ENCODE results near the gene ARID1B.

The ARID1B gene

GRCh38 chr6:157229132-157229618 is 452.0 kb downstream of the ARID1B start:
- TF ChIP-seq ZFX (IDR thresholded peaks at IDR 0.05) (no peak), CTCF (conservative IDR thresholded peaks at IDR 0.05) (no peak)
- no peak overlapping the region for H3K27ac ChIP-seq

- TF ChIP-seq CTCF (conservative IDR thresholded peaks at IDR 0.05) (no peak), ZFX (IDR thresholded peaks at IDR 0.05) (no peak)
- no peak overlapping the region for H3K27ac ChIP-seq
These were observed 452.5 kb downstream of the ARID1B start for GRCh38 chr6:157229713-157230112.

- H3K27ac ChIP-seq: no peak overlapping the region
- no peak for TF ChIP-seq ZFX (IDR thresholded peaks at IDR 0.05)
- no peak for TF ChIP-seq CTCF (conservative IDR thresholded peaks at IDR 0.05)
These were observed 453.7 kb downstream of the ARID1B start for GRCh38 chr6:157230910-157231309.

DNA sequence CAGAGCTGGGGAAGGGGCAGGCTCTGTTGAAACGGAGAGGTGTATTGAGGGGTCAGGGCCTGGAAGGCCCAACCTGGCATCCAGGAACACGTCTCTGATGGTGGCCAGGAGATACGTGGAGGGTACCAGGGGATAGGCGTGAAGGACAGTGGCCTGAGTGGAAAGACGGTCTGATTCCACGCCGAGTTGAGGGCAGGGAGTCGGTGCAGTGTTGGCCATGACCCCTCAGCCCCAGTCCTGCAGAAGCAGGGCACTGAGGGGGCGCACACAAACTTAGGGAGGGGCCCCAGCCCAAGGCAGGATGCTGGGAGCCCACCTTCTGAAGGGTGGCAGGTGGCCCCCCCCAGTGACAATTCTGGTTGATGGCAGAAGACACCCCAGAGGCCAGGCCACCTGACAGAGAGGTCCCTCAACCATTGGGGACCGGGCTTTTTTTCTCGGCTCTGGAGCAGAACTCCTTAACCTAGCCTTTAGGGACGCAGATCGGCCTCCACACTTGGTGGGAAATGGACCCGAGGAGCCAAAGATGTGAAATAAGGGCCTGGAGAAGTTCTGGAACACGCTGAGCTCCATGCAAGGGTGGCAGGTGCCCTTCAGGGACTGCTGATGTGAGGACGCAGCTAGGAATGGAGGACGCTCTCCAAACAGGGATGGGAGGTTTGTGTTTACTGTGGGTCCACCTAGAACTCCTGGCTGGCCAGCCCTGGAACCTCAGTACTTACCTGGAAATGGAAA is 455.1 kb downstream of the ARID1B start:
- no peak overlapping the region for H3K27ac ChIP-seq
- TF ChIP-seq CTCF (conservative IDR thresholded peaks at IDR 0.05): no peak
- no peak for TF ChIP-seq ZFX (IDR thresholded peaks at IDR 0.05)

DNA sequence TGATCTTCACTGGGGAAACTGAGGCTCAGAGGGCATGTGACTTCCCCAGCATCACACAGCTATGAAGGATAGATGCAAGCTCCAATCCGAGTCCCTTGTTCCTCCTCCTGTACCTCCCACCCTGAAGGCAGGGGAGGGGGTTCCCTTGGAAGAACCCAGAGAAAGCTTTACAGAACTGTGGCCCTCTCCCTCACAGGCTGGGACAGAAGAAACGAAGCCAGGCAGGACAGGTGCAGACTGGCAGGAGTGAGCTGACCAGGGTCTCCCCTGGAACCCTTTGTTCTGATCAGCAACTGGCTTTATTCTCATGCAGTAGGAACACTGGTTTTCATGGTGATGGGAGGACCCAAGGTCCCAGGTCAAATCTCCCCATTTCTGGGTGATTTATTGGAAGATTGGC is 456.0 kb downstream of the ARID1B start:
- H3K27ac ChIP-seq: no peak overlapping the region
- TF ChIP-seq CTCF (conservative IDR thresholded peaks at IDR 0.05) (no peak), ZFX (IDR thresholded peaks at IDR 0.05) (no peak)

- TF ChIP-seq ZFX (IDR thresholded peaks at IDR 0.05) (no peak), CTCF (conservative IDR thresholded peaks at IDR 0.05) (no peak)
- no peak overlapping the region for H3K27ac ChIP-seq
These were observed 456.5 kb downstream of the ARID1B start for GRCh38 chr6:157233686-157234085.

DNA sequence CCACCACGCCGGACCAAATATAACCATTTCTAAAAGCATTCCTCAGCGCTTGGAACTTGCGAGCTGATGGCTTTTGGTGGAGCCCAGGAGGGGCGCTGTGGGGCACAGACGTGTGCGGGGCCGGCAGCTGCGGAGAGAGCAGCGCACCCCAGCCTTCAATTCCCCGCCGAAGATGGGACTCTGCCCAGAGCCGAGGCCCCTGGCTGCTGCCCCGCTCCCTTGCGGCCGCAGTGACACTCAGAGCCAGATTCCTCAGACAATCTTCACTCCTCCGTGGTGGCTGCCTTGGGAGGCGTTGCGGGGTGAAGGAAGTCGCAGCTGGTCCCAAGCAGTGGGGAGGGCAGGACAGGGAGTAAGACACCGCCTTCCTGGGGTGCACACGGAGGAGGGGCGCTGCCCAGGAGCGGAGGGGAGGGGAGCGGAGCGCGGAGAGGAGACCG is 458.4 kb downstream of the ARID1B start:
- H3K27ac ChIP-seq: no peak overlapping the region
- TF ChIP-seq ZFX (IDR thresholded peaks at IDR 0.05): no peak
- TF ChIP-seq CTCF (conservative IDR thresholded peaks at IDR 0.05): no peak
